ENCODE measurements around the gene LGI1.

The LGI1 gene

DNA sequence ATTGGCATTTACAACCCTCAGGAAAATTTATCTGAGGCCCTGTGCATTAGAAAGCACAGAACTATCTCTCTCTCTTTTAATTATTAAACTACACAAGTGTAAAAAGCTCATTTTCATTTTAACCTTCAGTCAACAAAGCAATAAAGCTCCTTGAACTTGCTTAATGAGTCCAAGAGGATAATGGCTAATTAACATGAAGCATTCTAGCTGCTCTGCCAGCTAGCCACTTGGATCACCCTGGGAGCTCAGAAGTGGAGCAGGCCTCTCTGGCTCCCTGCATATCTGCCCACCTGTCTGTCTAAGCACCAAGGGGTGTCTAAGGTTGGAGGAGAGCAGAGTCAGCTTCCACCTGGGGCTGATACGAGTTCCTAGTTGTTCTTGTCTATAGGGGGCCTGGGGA, 80.1 kb downstream of the LGI1 start:
- in situ Hi-C loops (cut with MboI; ENCODE audit: low pct_unique_long_range_greater_than_20kb, low sequenced_read_pairs) = no loop called here

DNA sequence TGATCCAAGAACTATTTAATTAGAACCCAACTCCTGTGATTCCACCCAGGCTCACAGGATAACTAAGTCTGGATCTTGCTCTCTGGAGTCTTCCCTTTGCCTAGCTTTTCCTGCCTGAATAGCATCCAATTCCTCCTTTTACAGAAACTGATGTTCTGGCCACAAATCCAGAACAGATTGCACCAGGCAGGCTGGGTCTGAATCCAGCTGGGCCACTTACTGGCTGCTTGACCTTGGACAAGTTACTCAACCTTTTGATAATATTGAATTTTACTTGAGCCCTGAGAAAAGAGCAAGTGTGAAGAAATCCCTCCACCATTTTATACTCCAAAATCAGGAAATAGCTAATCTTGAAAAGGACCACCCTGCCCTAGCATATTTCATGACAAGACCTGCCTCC, 80.5 kb downstream of the LGI1 start:
- in situ Hi-C loops (cut with MboI; ENCODE audit: low pct_unique_long_range_greater_than_20kb, low sequenced_read_pairs) = no loop called here
- DNase-seq = no peak

More for the DNA sequence above, 80.1 kb downstream of the LGI1 start:
- DNase-seq = no peak

DNA sequence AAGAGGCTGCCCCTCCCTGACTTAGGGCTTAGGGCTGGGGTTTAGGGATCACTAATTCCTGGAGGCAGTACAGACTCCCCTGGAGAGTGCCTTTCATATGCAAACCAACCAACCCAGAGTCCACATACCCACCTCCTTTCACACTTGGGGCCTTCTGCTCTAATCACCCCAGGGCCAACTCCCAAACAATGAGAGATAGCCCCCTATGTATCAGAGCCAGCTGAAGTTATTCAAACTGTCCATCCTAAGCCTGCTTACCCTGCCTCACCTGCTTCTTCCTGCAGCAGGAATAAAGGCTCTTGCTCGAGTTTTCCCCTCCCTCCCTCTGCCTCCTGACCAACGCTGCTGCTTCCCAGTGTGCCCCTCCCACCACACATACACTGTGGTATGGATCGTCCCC, 84.2 kb downstream of the LGI1 start:
- in situ Hi-C loops (cut with MboI; ENCODE audit: low pct_unique_long_range_greater_than_20kb, low sequenced_read_pairs) = no loop called here
- no peak for DNase-seq

DNA sequence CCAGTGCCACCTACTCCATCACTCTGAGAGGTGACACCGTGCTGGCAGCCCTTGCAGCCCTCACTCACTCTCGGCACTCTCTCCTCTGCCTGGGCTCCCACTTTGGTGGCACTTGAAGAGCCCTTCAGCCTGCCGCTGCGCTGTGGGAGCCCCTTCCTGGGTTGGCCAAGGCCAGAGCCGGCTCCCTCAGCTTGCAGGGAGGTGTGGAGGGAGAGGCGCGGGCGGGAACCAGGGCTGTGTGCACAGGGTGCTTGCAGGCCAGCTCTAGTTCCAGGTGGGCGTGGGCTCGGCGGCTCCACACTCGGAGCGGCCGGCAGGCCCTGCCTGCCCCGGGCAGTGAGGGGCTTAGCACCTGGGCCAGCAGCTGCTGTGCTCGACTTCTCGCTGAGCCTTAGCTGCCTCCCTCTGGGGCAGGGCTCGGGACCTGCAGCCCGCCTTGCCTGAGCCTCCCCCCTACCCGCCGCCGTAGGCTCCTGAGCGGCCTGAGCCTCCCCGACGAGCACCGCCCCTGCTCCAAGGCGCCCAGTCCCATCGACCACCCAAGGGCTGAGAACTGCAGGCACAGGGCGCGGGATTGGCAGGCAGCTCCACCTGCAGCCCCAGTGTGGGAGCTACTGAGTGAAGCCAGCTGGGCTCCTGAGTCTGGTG, 87.4 kb downstream of the LGI1 start:
- no peak for DNase-seq
- in situ Hi-C loops (cut with MboI; ENCODE audit: low pct_unique_long_range_greater_than_20kb, low sequenced_read_pairs) = no loop called here
